Mesenchymal stem cell (in vitro differentiated cells and primary cell): Measurements from ENCODE around the gene BCL2L1.

ENCODE experiments used
- DNase-seq: peaks from one replicate; pipeline ENCODE4 v3.0.0-alpha.2; 2013
- H2AFZ ChIP-seq: one replicate; pipeline ENCODE4 v1.6.1; 2013; ENCODE audit warnings: low read depth, mild to moderate bottlenecking, control low read depth, inconsistent platforms, low read length, moderate library complexity
- H2AK5ac ChIP-seq: 2 replicates; pipeline ENCODE4 v1.6.1; 2013; ENCODE audit warnings: low read length, moderate library complexity, mild to moderate bottlenecking, inconsistent platforms; ENCODE audit not compliant: severe bottlenecking
- H2BK120ac ChIP-seq: one replicate; pipeline ENCODE4 v1.6.1; 2013; ENCODE audit warnings: low read depth, mild to moderate bottlenecking, inconsistent platforms, low read length, moderate library complexity
- H2BK12ac ChIP-seq, 2 experiments: one replicate each; pipeline ENCODE4 v1.6.1; 2013; ENCODE audit warnings: inconsistent platforms in 2 of 2, low read length in 2 of 2, mild to moderate bottlenecking in 2 of 2, moderate library complexity in 2 of 2, control low read depth in 1 of 2
- H2BK15ac ChIP-seq: one replicate; pipeline ENCODE4 v1.6.1; 2013; ENCODE audit warnings: mild to moderate bottlenecking, low read depth, inconsistent platforms; ENCODE audit not compliant: poor library complexity, severe bottlenecking
- H2BK5ac ChIP-seq: 2 replicates; pipeline ENCODE4 v1.6.1; 2013; ENCODE audit warnings: low read depth, mild to moderate bottlenecking, low read length, control low read depth, inconsistent platforms; ENCODE audit not compliant: poor library complexity, severe bottlenecking
- H3K14ac ChIP-seq, 2 experiments: one replicate each; pipeline ENCODE4 v1.6.1; 2013; ENCODE audit warnings: inconsistent platforms in 2 of 2, low read length in 2 of 2, control low read depth in 1 of 2, mild to moderate bottlenecking in 1 of 2, moderate library complexity in 1 of 2
- H3K18ac ChIP-seq, 2 experiments: one replicate each; pipeline ENCODE4 v1.6.1; 2013; ENCODE audit warnings: inconsistent platforms in 2 of 2, low read length in 2 of 2, control low read depth in 1 of 2, low read depth in 1 of 2, mild to moderate bottlenecking in 1 of 2
- H3K23ac ChIP-seq, 2 experiments: one replicate each; pipeline ENCODE4 v1.6.1; 2013; ENCODE audit warnings: inconsistent platforms in 2 of 2, low read length in 2 of 2, mild to moderate bottlenecking in 2 of 2, moderate library complexity in 2 of 2, control low read depth in 1 of 2
- H3K27ac ChIP-seq: 2 replicates; pipeline ENCODE4 v1.5.1; 2013; ENCODE audit warnings: mild to moderate bottlenecking, moderate library complexity, low read length, control low read depth, inconsistent platforms; ENCODE audit not compliant: poor library complexity, severe bottlenecking
- H3K27me3 ChIP-seq, 2 experiments: 2 replicates each; pipeline versions ENCODE4 v1.6.1 to v1.7.0; 2013; ENCODE audit warnings: low read length in 2 of 2, mild to moderate bottlenecking in 2 of 2, moderate library complexity in 2 of 2, control low read depth in 1 of 2, inconsistent platforms in 1 of 2; ENCODE audit not compliant: control insufficient read depth in 1 of 2, insufficient read depth in 1 of 2
- H3K36me3 ChIP-seq, 2 experiments: 2 replicates each; pipeline versions ENCODE4 v1.6.1 to v1.7.0; 2013; ENCODE audit warnings: low read length in 2 of 2, control low read depth in 1 of 2, inconsistent platforms in 1 of 2, low read depth in 1 of 2, mild to moderate bottlenecking in 1 of 2; ENCODE audit not compliant: insufficient read depth in 2 of 2, control insufficient read depth in 1 of 2
- H3K4ac ChIP-seq, 2 experiments: one replicate each; pipeline ENCODE4 v1.6.1; 2013; ENCODE audit warnings: inconsistent platforms in 2 of 2, low read length in 2 of 2, mild to moderate bottlenecking in 2 of 2, moderate library complexity in 2 of 2, control low read depth in 1 of 2, low read depth in 1 of 2
- H3K4me1 ChIP-seq: 2 replicates; pipeline ENCODE4 v1.6.1; 2013; ENCODE audit warnings: low read depth, low read length, control low read depth; ENCODE audit not compliant: control insufficient read depth, insufficient read depth
- H3K4me2 ChIP-seq: 2 replicates; pipeline ENCODE4 v1.6.1; 2013; ENCODE audit warnings: low read length, mild to moderate bottlenecking, inconsistent platforms; ENCODE audit not compliant: poor library complexity, severe bottlenecking
- H3K4me3 ChIP-seq, 2 experiments: 2 replicates each; pipeline versions ENCODE4 v1.5.1 to v1.7.0; 2013; ENCODE audit warnings: low read length in 2 of 2, mild to moderate bottlenecking in 2 of 2, control low read depth in 1 of 2, low read depth in 1 of 2; ENCODE audit not compliant: insufficient read depth in 1 of 2
- H3K79me1 ChIP-seq: replicated peaks from 2 replicates; pipeline ENCODE4 v1.6.1; 2013; ENCODE audit warnings: mild to moderate bottlenecking, control low read depth, low read length, inconsistent platforms; ENCODE audit not compliant: poor library complexity, severe bottlenecking
- H3K9ac ChIP-seq: 2 replicates; pipeline ENCODE4 v1.7.0; 2013; ENCODE audit warnings: mild to moderate bottlenecking, low read length, moderate library complexity
- H3K9me3 ChIP-seq: 2 replicates; pipeline ENCODE4 v1.7.0; 2013; ENCODE audit warnings: mild to moderate bottlenecking, low read length; ENCODE audit not compliant: control insufficient read depth
- H4K8ac ChIP-seq: one replicate; pipeline ENCODE4 v1.6.1; 2013; ENCODE audit warnings: inconsistent platforms, mild to moderate bottlenecking, low read length, moderate library complexity
- H4K91ac ChIP-seq: one replicate; pipeline ENCODE4 v1.6.1; 2013; ENCODE audit warnings: mild to moderate bottlenecking, low read length, inconsistent platforms
- WGBS: methylation state at CpG from one replicate; pipeline ENCODE4 v1.1.7; 2013; ENCODE audit warnings: mixed read lengths; 5-methylcytosine and 5-hydroxymethylcytosine counted together

Gene BCL2L1

GRCh38 chr20:31690124-31690666 is 32.5 kb downstream of the BCL2L1 start:
- H3K27ac ChIP-seq: peak overlapping the region; percentile 62
- no peak overlapping the region for H3K4me2 ChIP-seq
- H3K4ac ChIP-seq: no peak overlapping the region
- 83% methylated on average over 3 of the region's 3 CpGs for WGBS
- H3K23ac ChIP-seq: no peak overlapping the region
- no peak overlapping the region for H2BK15ac ChIP-seq
- H2BK5ac ChIP-seq: no peak overlapping the region
- H3K9me3 ChIP-seq: no peaks in the 10 kb centered on the region
- no peaks in the 10 kb centered on the region for H3K79me1 ChIP-seq
- H2AFZ ChIP-seq: no peak overlapping the region
- no peaks in the 10 kb centered on the region for H3K27me3 ChIP-seq
- no peak overlapping the region for H2BK12ac ChIP-seq
- H3K36me3 ChIP-seq: peaks cover 42 to 82% of the 10 kb centered on the region in 2 experiments
- no peak overlapping the region for H2BK120ac ChIP-seq
- no peak overlapping the region for H3K14ac ChIP-seq
- no peak overlapping the region for H3K18ac ChIP-seq
- H3K9ac ChIP-seq: peak overlapping the region; percentile 18
- H4K91ac ChIP-seq: no peak overlapping the region
- H4K8ac ChIP-seq: no peak overlapping the region
- no peak overlapping the region for H3K4me3 ChIP-seq
- no peak for DNase-seq
- H3K4me1 ChIP-seq: peaks cover 29% of the 10 kb centered on the region
- no peak overlapping the region for H2AK5ac ChIP-seq

GRCh38 chr20:31689141-31689540 is 33.5 kb downstream of the BCL2L1 start:
- H3K4ac ChIP-seq: no peak overlapping the region
- H3K36me3 ChIP-seq: peaks cover 41 to 79% of the 10 kb centered on the region in 2 experiments
- H3K27ac ChIP-seq: peak overlapping the region; percentile 62
- H2BK120ac ChIP-seq: no peak overlapping the region
- no peak overlapping the region for H3K14ac ChIP-seq
- no peaks in the 10 kb centered on the region for H3K9me3 ChIP-seq
- H3K18ac ChIP-seq: no peak overlapping the region
- H3K4me1 ChIP-seq: peaks cover 31% of the 10 kb centered on the region
- no peak overlapping the region for H2BK5ac ChIP-seq
- H2BK15ac ChIP-seq: no peak overlapping the region
- no peaks in the 10 kb centered on the region for H3K79me1 ChIP-seq
- H3K4me3 ChIP-seq: no peak overlapping the region
- no peak overlapping the region for H2BK12ac ChIP-seq
- 95% methylated on average over 2 of the region's 5 CpGs for WGBS
- H2AFZ ChIP-seq: no peak overlapping the region
- H3K27me3 ChIP-seq: no peaks in the 10 kb centered on the region
- peak overlapping the region; percentile 60 for H2AK5ac ChIP-seq
- no peak overlapping the region for H3K4me2 ChIP-seq
- no peak overlapping the region for H3K9ac ChIP-seq
- no peak for DNase-seq
- no peak overlapping the region for H3K23ac ChIP-seq
- no peak overlapping the region for H4K91ac ChIP-seq
- no peak overlapping the region for H4K8ac ChIP-seq

GRCh38 chr20:31687777-31688176 is 34.9 kb downstream of the BCL2L1 start:
- no peak overlapping the region for H2AFZ ChIP-seq
- H3K36me3 ChIP-seq: peaks cover 47 to 78% of the 10 kb centered on the region in 2 experiments
- H2BK120ac ChIP-seq: no peak overlapping the region
- H3K4me2 ChIP-seq: no peak overlapping the region
- 96% methylated on average over 3 of the region's 3 CpGs for WGBS
- H3K27me3 ChIP-seq: no peaks in the 10 kb centered on the region
- H3K4ac ChIP-seq: no peak overlapping the region
- H2BK12ac ChIP-seq: no peak overlapping the region
- H4K8ac ChIP-seq: peak overlapping the region; percentile 31
- H3K4me1 ChIP-seq: peaks cover 27% of the 10 kb centered on the region
- H2AK5ac ChIP-seq: peak overlapping the region; percentile 43
- no peak overlapping the region for H3K9ac ChIP-seq
- no peaks in the 10 kb centered on the region for H3K79me1 ChIP-seq
- H3K14ac ChIP-seq: no peak overlapping the region
- no peak for DNase-seq
- H3K27ac ChIP-seq: peak overlapping the region; percentile 3
- H4K91ac ChIP-seq: no peak overlapping the region
- H3K18ac ChIP-seq: no peak overlapping the region
- H3K9me3 ChIP-seq: no peaks in the 10 kb centered on the region
- no peak overlapping the region for H2BK5ac ChIP-seq
- no peak overlapping the region for H3K23ac ChIP-seq
- H2BK15ac ChIP-seq: no peak overlapping the region
- H3K4me3 ChIP-seq: no peak overlapping the region

- Histone ChIP-seq H3K36me3 (peaks cover 51 to 83% of the 10 kb centered on the region in 2 experiments), H3K4ac (no peak overlapping the region), H4K8ac (no peak overlapping the region), H3K23ac (no peak overlapping the region), H3K14ac (no peak overlapping the region), H3K27ac (peak overlapping the region; percentile 9), H2BK12ac (no peak overlapping the region), H3K9me3 (no peaks in the 10 kb centered on the region), H3K18ac (no peak overlapping the region), H2AK5ac (peak overlapping the region; percentile 44), H3K4me1 (peaks cover 26% of the 10 kb centered on the region), H2BK120ac (no peak overlapping the region), H3K4me2 (no peak overlapping the region), H3K27me3 (no peaks in the 10 kb centered on the region), H3K79me1 (no peaks in the 10 kb centered on the region), H3K9ac (no peak overlapping the region), H4K91ac (no peak overlapping the region), H2BK15ac (no peak overlapping the region), H2AFZ (no peak overlapping the region), H2BK5ac (no peak overlapping the region), H3K4me3 (no peak overlapping the region)
- 100% methylated on average over 1 of the region's 2 CpGs for WGBS
- no peak for DNase-seq
Measured at GRCh38 chr20:31685853-31686643, 36.6 kb downstream of the BCL2L1 start.
